Activated T-cell treated with anti-CD3 and anti-CD28 coated beads, Interleukin-2, amount 50 U/mL, for 72 hours (primary cell): ENCODE data around the gene PLB1. TPM values are rescaled to one million over a fixed set of nuclear protein-coding genes. Genes with fewer than 3 reads are reported as not detected.
A peak's percentile ranks its signal among the peaks of the same experiment; 100 is the strongest.

Experiments used
- ATAC-seq, 2 donors: fragments of 150-1000 bp; cut with Tn5 transposase; replicated peaks in 1 of 2; 2 replicates each; pipeline ENCODE4 v1.10.0; 2021; ENCODE audit warnings: moderate library complexity in 2 of 2, mild to moderate bottlenecking in 1 of 2
- DNase-seq, 2 donors: peaks; one replicate each; pipeline ENCODE4 v3.0.0; 2021 to 2022; ENCODE audit warnings: mixed read lengths in 1 of 2
- H3K27ac Mint-ChIP-seq: one replicate; pipeline ENCODE4 v1.8.0; 2022; ENCODE audit warnings: mild to moderate bottlenecking, moderate library complexity, mixed read lengths
- H3K27me3 Mint-ChIP-seq: one replicate; pipeline ENCODE4 v1.8.0; 2022; ENCODE audit warnings: low read depth, mixed read lengths
- H3K36me3 Mint-ChIP-seq, 2 donors: one replicate each; pipeline ENCODE4 v1.8.0; 2022; ENCODE audit warnings: mixed read lengths in 2 of 2, mild to moderate bottlenecking in 1 of 2; ENCODE audit not compliant: insufficient read depth in 2 of 2
- H3K4me1 Mint-ChIP-seq: one replicate; pipeline ENCODE4 v1.8.0; 2022; ENCODE audit warnings: low read depth, mixed read lengths
- H3K4me3 Mint-ChIP-seq, 2 donors: one replicate each; pipeline ENCODE4 v1.8.0; 2022; ENCODE audit warnings: mild to moderate bottlenecking in 2 of 2, mixed read lengths in 2 of 2, moderate library complexity in 2 of 2
- H3K9me3 Mint-ChIP-seq, 2 donors: one replicate each; pipeline ENCODE4 v1.8.0; 2022; ENCODE audit warnings: mixed read lengths in 2 of 2
- total RNA-seq, 2 donors: library from RNA; stranded (reverse); gene quantifications; one replicate each; pipeline ENCODE4 v1.2.3, GENCODE V29; 2022

PLB1 gene
- total RNA-seq, 2 donors from 2014 or later = 0.72 to 1.9 TPM

- no peaks in the 10 kb centered on the region for H3K9me3 Mint-ChIP-seq
- DNase-seq (no peak), ATAC-seq (no peak)
- H3K27ac Mint-ChIP-seq = no peak overlapping the region
- peaks cover 34% of the 10 kb centered on the region for H3K4me1 Mint-ChIP-seq
- peak overlapping the region in 1 of 2 donors; percentile 36 for H3K4me3 Mint-ChIP-seq
- no peaks in the 10 kb centered on the region for H3K27me3 Mint-ChIP-seq
- no peaks in the 10 kb centered on the region for H3K36me3 Mint-ChIP-seq
Observed at GRCh38 chr2:28648147-28648546, 152.3 kb downstream of the PLB1 start.

GRCh38 chr2:28648671-28649395, 153.0 kb downstream of the PLB1 start:
- H3K27me3 Mint-ChIP-seq = no peaks in the 10 kb centered on the region

GRCh38 chr2:28649481-28650265, 153.8 kb downstream of the PLB1 start:
- Mint-ChIP-seq H3K9me3 (no peaks in the 10 kb centered on the region), H3K36me3 (no peaks in the 10 kb centered on the region), H3K4me3 (peak overlapping the region; percentile 29 to 57), H3K27ac (no peak overlapping the region), H3K4me1 (peaks cover 34% of the 10 kb centered on the region), H3K27me3 (no peaks in the 10 kb centered on the region)
- peak; percentile 99 to 100 for ATAC-seq
- DNase-seq = peak; percentile 39 to 75

More at GRCh38 chr2:28648671-28649395, 153.0 kb downstream of the PLB1 start:
- Mint-ChIP-seq H3K4me1 (peaks cover 34% of the 10 kb centered on the region), H3K9me3 (no peaks in the 10 kb centered on the region), H3K36me3 (no peaks in the 10 kb centered on the region), H3K4me3 (peak overlapping the region; percentile 29 to 45), H3K27ac (no peak overlapping the region)
- no peak for ATAC-seq
- peak in 1 of 2 donors; percentile 17 for DNase-seq

GRCh38 chr2:28650266-28650584, 154.4 kb downstream of the PLB1 start:
- Mint-ChIP-seq H3K27ac (no peak overlapping the region), H3K36me3 (no peaks in the 10 kb centered on the region), H3K4me1 (peaks cover 35% of the 10 kb centered on the region), H3K9me3 (no peaks in the 10 kb centered on the region), H3K27me3 (no peaks in the 10 kb centered on the region), H3K4me3 (peak overlapping the region in 1 of 2 donors; percentile 57)
- DNase-seq (no peak), ATAC-seq (no peak)

GRCh38 chr2:28652217-28652616, 156.4 kb downstream of the PLB1 start:
- Mint-ChIP-seq H3K27ac (peak overlapping the region; percentile 38), H3K27me3 (no peaks in the 10 kb centered on the region), H3K9me3 (no peaks in the 10 kb centered on the region)

GRCh38 chr2:28653892-28654662, 158.2 kb downstream of the PLB1 start:
- H3K27me3 Mint-ChIP-seq = no peaks in the 10 kb centered on the region
- H3K4me1 Mint-ChIP-seq = peaks cover 44% of the 10 kb centered on the region
- DNase-seq (no peak), ATAC-seq (no peak)
- no peaks in the 10 kb centered on the region for H3K9me3 Mint-ChIP-seq
- no peak overlapping the region for H3K4me3 Mint-ChIP-seq
- peaks cover 0 to 2% of the 10 kb centered on the region in 2 donors for H3K36me3 Mint-ChIP-seq
- H3K27ac Mint-ChIP-seq = no peak overlapping the region

More at GRCh38 chr2:28652217-28652616, 156.4 kb downstream of the PLB1 start:
- H3K36me3 Mint-ChIP-seq = no peaks in the 10 kb centered on the region
- no peak for ATAC-seq
- peaks cover 51% of the 10 kb centered on the region for H3K4me1 Mint-ChIP-seq
- no peak overlapping the region for H3K4me3 Mint-ChIP-seq
- DNase-seq = no peak

GRCh38 chr2:28654663-28655320, 158.9 kb downstream of the PLB1 start:
- no peaks in the 10 kb centered on the region for H3K27me3 Mint-ChIP-seq

GRCh38 chr2:28656937-28657615, 161.2 kb downstream of the PLB1 start:
- H3K4me3 Mint-ChIP-seq = no peak overlapping the region
- H3K9me3 Mint-ChIP-seq = no peaks in the 10 kb centered on the region
- peak in 1 of 2 donors; percentile 10 for DNase-seq
- no peaks in the 10 kb centered on the region for H3K27me3 Mint-ChIP-seq
- no peak overlapping the region for H3K27ac Mint-ChIP-seq
- peaks cover 0 to 2% of the 10 kb centered on the region in 2 donors for H3K36me3 Mint-ChIP-seq
- H3K4me1 Mint-ChIP-seq = peaks cover 27% of the 10 kb centered on the region
- ATAC-seq = peak; percentile 63 to 71

More at GRCh38 chr2:28654663-28655320, 158.9 kb downstream of the PLB1 start:
- H3K4me3 Mint-ChIP-seq = no peak overlapping the region
- peaks cover 37% of the 10 kb centered on the region for H3K4me1 Mint-ChIP-seq
- ATAC-seq (no peak), DNase-seq (no peak)
- peaks cover 0 to 2% of the 10 kb centered on the region in 2 donors for H3K36me3 Mint-ChIP-seq
- H3K27ac Mint-ChIP-seq = no peak overlapping the region
- no peaks in the 10 kb centered on the region for H3K9me3 Mint-ChIP-seq

- Mint-ChIP-seq H3K4me1 (peaks cover 27% of the 10 kb centered on the region), H3K36me3 (peaks cover 0 to 2% of the 10 kb centered on the region in 2 donors), H3K4me3 (no peak overlapping the region), H3K9me3 (no peaks in the 10 kb centered on the region), H3K27ac (no peak overlapping the region), H3K27me3 (no peaks in the 10 kb centered on the region)
- no peak for ATAC-seq
- no peak for DNase-seq
Observed at GRCh38 chr2:28658369-28658768, 162.5 kb downstream of the PLB1 start.

GRCh38 chr2:28659127-28659526, 163.3 kb downstream of the PLB1 start:
- no peaks in the 10 kb centered on the region for H3K27me3 Mint-ChIP-seq
- H3K27ac Mint-ChIP-seq = no peak overlapping the region
- peaks cover 0 to 2% of the 10 kb centered on the region in 2 donors for H3K36me3 Mint-ChIP-seq
- ATAC-seq = no peak
- H3K9me3 Mint-ChIP-seq = no peaks in the 10 kb centered on the region
- peaks cover 27% of the 10 kb centered on the region for H3K4me1 Mint-ChIP-seq
- H3K4me3 Mint-ChIP-seq = no peak overlapping the region
- DNase-seq = no peak

- Mint-ChIP-seq H3K27me3 (no peaks in the 10 kb centered on the region), H3K9me3 (no peaks in the 10 kb centered on the region), H3K36me3 (peaks cover 0 to 2% of the 10 kb centered on the region in 2 donors), H3K4me3 (no peak overlapping the region), H3K4me1 (peaks cover 17% of the 10 kb centered on the region), H3K27ac (no peak overlapping the region)
- DNase-seq (no peak), ATAC-seq (no peak)
Observed at GRCh38 chr2:28661589-28662001, 165.7 kb downstream of the PLB1 start.

- H3K9me3 Mint-ChIP-seq = no peaks in the 10 kb centered on the region
- DNase-seq (no peak), ATAC-seq (no peak)
- H3K27ac Mint-ChIP-seq = no peak overlapping the region
- H3K4me3 Mint-ChIP-seq = no peak overlapping the region
- H3K27me3 Mint-ChIP-seq = no peaks in the 10 kb centered on the region
- H3K4me1 Mint-ChIP-seq = peaks cover 13% of the 10 kb centered on the region
- H3K36me3 Mint-ChIP-seq = peaks cover 0 to 2% of the 10 kb centered on the region in 2 donors
Observed at GRCh38 chr2:28662044-28662443, 166.2 kb downstream of the PLB1 start.
